A549 treated with AZD9567 at 1 μM for 4 hours (cell line): Measurements from ENCODE around the gene AMY1B. TPM values are rescaled to one million over a fixed set of nuclear protein-coding genes. Genes with fewer than 3 reads are reported as not detected.

Experiments
- total RNA-seq: library from RNA; stranded (reverse); fragments of 200-300 nt; extraction: Qiagen RNA extraction; gene quantifications from 5 replicates; pipeline ENCODE4 v1.2.3, GENCODE V29; 2022; ENCODE audit not compliant: insufficient read depth

Gene AMY1B
- total RNA-seq, result not detected in 5 replicates

GRCh38 chr1:103696110-103696509 lies at the start of gene AMY1B:
Gene AMY1B (minus strand): TSS chr1:103696210. CDS start chr1:103695639, 571 bp downstream.

GRCh38 chr1:103655460-103655859 lies 40.5 kb downstream of the AMY1B start, which contains the start of gene AMY1A:
Gene AMY1A (plus strand): TSS chr1:103655760. CDS start chr1:103656331, 571 bp downstream.

Other genes with a start within 250 kb of the AMY1B start
- gene RNPC3, start 170.5 kb downstream of the AMY1B start, total RNA-seq, result 2.7 to 7.0 TPM (median 6.3 TPM) in 5 replicates
- gene AMY2B, start 124.6 kb downstream of the AMY1B start, total RNA-seq, result 0.57 to 0.86 TPM (median 0.65 TPM) in 4 of 5 replicates, not detected in the other
- gene AMY2A, start 78.8 kb downstream of the AMY1B start, total RNA-seq, result not detected in 5 replicates
- not detected in 5 replicates for gene AMY1A, start 40.5 kb downstream of the AMY1B start, total RNA-seq
- gene AMY1C, start 53.7 kb upstream of the AMY1B start, total RNA-seq, result not detected in 5 replicates